ENCODE measurements around the gene NPAS1.

DNA sequence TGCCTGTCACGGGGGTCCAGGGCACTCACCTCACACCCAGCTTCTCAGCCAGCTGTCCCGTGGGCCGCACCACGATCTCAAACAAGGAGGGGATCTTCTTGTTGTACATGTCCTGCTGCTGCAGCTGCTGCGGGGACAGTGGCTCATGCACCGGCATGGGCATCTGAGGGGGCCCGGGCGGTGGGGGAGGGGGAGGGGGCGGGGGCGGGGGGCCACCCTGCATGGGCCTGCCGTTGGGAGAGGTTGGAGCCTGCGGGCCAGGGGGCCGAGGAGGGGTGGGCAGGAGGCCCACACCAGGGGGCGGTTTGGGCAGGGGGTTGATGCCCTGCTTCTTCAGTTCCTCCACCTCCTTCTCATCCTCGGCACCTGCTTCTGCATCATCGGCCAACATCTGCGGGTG lies 52.7 kb downstream of the NPAS1 start:
- TF ChIP-seq POLR2A (IDR thresholded peaks at IDR 0.05; ENCODE audit: borderline replicate concordance, extremely low read depth, insufficient read depth, insufficient read length) (no peak), EZH2 (IDR thresholded peaks at IDR 0.05) (no peak), POLR2AphosphoS5 (IDR thresholded peaks at IDR 0.05; ENCODE audit: low read depth, low read length) (no peak), SP1 (IDR thresholded peaks at IDR 0.05; ENCODE audit: low read depth) (no peak), RAD21 (IDR thresholded peaks at IDR 0.05; ENCODE audit: low read depth) (no peak)
- TF ChIP-seq, protein P1, sequence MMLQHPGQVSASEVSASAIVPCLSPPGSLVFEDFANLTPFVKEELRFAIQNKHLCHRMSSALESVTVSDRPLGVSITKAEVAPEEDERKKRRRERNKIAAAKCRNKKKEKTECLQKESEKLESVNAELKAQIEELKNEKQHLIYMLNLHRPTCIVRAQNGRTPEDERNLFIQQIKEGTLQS (IDR thresholded peaks at IDR 0.05) = no peak
- TF ChIP-seq, protein P2, sequence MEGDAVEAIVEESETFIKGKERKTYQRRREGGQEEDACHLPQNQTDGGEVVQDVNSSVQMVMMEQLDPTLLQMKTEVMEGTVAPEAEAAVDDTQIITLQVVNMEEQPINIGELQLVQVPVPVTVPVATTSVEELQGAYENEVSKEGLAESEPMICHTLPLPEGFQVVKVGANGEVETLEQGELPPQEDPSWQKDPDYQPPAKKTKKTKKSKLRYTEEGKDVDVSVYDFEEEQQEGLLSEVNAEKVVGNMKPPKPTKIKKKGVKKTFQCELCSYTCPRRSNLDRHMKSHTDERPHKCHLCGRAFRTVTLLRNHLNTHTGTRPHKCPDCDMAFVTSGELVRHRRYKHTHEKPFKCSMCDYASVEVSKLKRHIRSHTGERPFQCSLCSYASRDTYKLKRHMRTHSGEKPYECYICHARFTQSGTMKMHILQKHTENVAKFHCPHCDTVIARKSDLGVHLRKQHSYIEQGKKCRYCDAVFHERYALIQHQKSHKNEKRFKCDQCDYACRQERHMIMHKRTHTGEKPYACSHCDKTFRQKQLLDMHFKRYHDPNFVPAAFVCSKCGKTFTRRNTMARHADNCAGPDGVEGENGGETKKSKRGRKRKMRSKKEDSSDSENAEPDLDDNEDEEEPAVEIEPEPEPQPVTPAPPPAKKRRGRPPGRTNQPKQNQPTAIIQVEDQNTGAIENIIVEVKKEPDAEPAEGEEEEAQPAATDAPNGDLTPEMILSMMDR (IDR thresholded peaks at IDR 0.05 in 2 of 3, conservative IDR thresholded peaks at IDR 0.05 in 1 of 3; ENCODE audit: borderline replicate concordance in 1 of 3, insufficient read depth in 1 of 3, low read depth in 2 of 3, low read length in 2 of 3) = no peak
